OCI-LY3 (cell line): ENCODE data around the gene DIP2C.

Experiments used
- H2AFZ ChIP-seq: fragments of 200-600, 300-600 bp; shearing (Covaris generic); 2 replicates; pipeline ENCODE4 v1.6.0; 2014; ENCODE audit warnings: antibody characterized with exemption, low read depth, low read length
- H3K27ac ChIP-seq: fragments of 200-600, 300-600 bp; sonication (generic); 2 replicates; pipeline ENCODE4 v1.5.1; 2014; ENCODE audit warnings: mild to moderate bottlenecking, low read length, moderate library complexity, mixed read lengths
- H3K27me3 ChIP-seq: fragments of 200-600, 300-600 bp; sonication (generic); 2 replicates; pipeline ENCODE4 v1.6.1; 2014; ENCODE audit warnings: low read depth, low read length, mixed read lengths
- H3K36me3 ChIP-seq: fragments of 200-600, 300-600 bp; sonication (generic); replicated peaks from 2 replicates; pipeline ENCODE3; 2014; ENCODE audit warnings: low read depth, low read length, mixed read lengths
- H3K4me1 ChIP-seq: fragments of 300-600, 200-600 bp; sonication (generic); 2 replicates; pipeline ENCODE4 v1.6.1; 2014; ENCODE audit warnings: low read length, mixed read lengths
- H3K4me2 ChIP-seq: fragments of 200-600, 300-600 bp; sonication (generic); 2 replicates; pipeline ENCODE4 v1.6.1; 2014; ENCODE audit warnings: low read length, mixed read lengths
- H3K4me3 ChIP-seq: fragments of 300-600, 200-600 bp; sonication (generic); 2 replicates; pipeline ENCODE4 v1.5.1; 2014; ENCODE audit warnings: antibody characterized with exemption, mild to moderate bottlenecking, low read length, moderate library complexity
- H3K79me2 ChIP-seq: fragments of 300-600, 200-600 bp; shearing (Covaris generic); 2 replicates; pipeline ENCODE4 v1.6.1; 2014; ENCODE audit warnings: mild to moderate bottlenecking, low read length, mixed read lengths
- H3K9ac ChIP-seq: fragments of 300-600, 200-600 bp; shearing (Covaris generic); 2 replicates; pipeline ENCODE4 v1.6.0; 2014; ENCODE audit warnings: mild to moderate bottlenecking, low read length, moderate library complexity
- H3K9me3 ChIP-seq: fragments of 200-600, 300-600 bp; shearing (Covaris generic); 2 replicates; pipeline ENCODE4 v1.6.1; 2014; ENCODE audit warnings: low read length, mixed read lengths; ENCODE audit not compliant: insufficient read depth
- H4K20me1 ChIP-seq: fragments of 200-600, 300-600 bp; sonication (generic); 2 replicates; pipeline ENCODE4 v1.6.1; 2016; ENCODE audit warnings: low read length, mixed read lengths; ENCODE audit not compliant: insufficient read depth
- CTCF ChIP-seq: fragments of 200-600, 300-600 bp; sonication (generic); IDR thresholded peaks from 2 replicates; pipeline ENCODE4 v1.5.1; 2014; ENCODE audit warnings: antibody characterized with exemption, low read length, low read depth
- EZH2phosphoT487 ChIP-seq: fragments of 200-600 bp; shearing (Covaris generic); IDR thresholded peaks from 2 replicates; pipeline ENCODE4 v1.6.1; 2018; ENCODE audit warnings: antibody characterized with exemption, mixed run types, low read depth

The DIP2C gene

GRCh38 chr10:676178-676577 lies 13.3 kb downstream of the DIP2C start:
- Histone ChIP-seq H3K4me1 (no peaks in the 10 kb centered on the region; the same call in 1 of the 2 replicates), H3K9ac (no peak overlapping the region), H3K27me3 (peaks cover 2% of the 10 kb centered on the region; the same call in 1 of the 2 replicates), H3K9me3 (no peaks in the 10 kb centered on the region), H3K36me3 (no peaks in the 10 kb centered on the region), H3K27ac (no peak overlapping the region), H3K79me2 (no peaks in the 10 kb centered on the region), H4K20me1 (no peaks in the 10 kb centered on the region), H3K4me2 (no peak overlapping the region), H2AFZ (no peak overlapping the region), H3K4me3 (no peak overlapping the region)
- no peak for TF ChIP-seq CTCF
- no peak for TF ChIP-seq EZH2phosphoT487

GRCh38 chr10:675532-675931 lies 13.9 kb downstream of the DIP2C start:
- H3K36me3 ChIP-seq: no peaks in the 10 kb centered on the region
- no peaks in the 10 kb centered on the region for H3K9me3 ChIP-seq
- H3K27me3 ChIP-seq: peaks cover 2% of the 10 kb centered on the region; the same call in 1 of the 2 replicates
- TF ChIP-seq EZH2phosphoT487 (no peak), CTCF (no peak)
- no peak overlapping the region for H3K9ac ChIP-seq
- no peak overlapping the region for H3K27ac ChIP-seq
- H2AFZ ChIP-seq: no peak overlapping the region
- no peaks in the 10 kb centered on the region for H4K20me1 ChIP-seq
- no peak overlapping the region for H3K4me3 ChIP-seq
- H3K79me2 ChIP-seq: no peaks in the 10 kb centered on the region
- no peaks in the 10 kb centered on the region; the same call in 1 of the 2 replicates for H3K4me1 ChIP-seq
- H3K4me2 ChIP-seq: no peak overlapping the region

DNA sequence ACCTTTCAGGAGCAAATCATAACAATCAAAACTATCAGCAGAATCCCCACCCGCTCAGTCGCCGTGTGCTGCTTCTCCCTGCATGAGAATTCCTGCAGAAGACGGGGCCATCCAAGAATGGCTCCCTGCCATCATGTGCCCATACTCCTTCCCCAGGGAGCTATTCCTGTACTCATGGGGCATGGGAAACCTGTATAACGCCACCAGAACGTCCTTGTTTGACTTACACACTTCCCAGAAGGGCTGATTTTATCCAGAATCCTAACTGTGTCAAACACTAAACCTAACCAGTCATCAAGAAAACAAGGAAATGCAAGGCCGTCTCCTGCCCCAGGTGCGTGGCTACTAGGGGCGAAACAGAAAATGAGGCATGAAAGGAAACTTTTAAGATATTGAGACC lies 16.0 kb downstream of the DIP2C start:
- no peaks in the 10 kb centered on the region for H4K20me1 ChIP-seq
- H3K4me1 ChIP-seq: no peaks in the 10 kb centered on the region; the same call in 1 of the 2 replicates
- no peak overlapping the region for H3K4me3 ChIP-seq
- no peak overlapping the region for H3K4me2 ChIP-seq
- H3K79me2 ChIP-seq: no peaks in the 10 kb centered on the region
- no peaks in the 10 kb centered on the region for H3K9me3 ChIP-seq
- H3K27ac ChIP-seq: no peak overlapping the region
- H3K9ac ChIP-seq: no peak overlapping the region
- H3K36me3 ChIP-seq: no peaks in the 10 kb centered on the region
- H3K27me3 ChIP-seq: peaks cover 2% of the 10 kb centered on the region; the same call in 1 of the 2 replicates
- TF ChIP-seq CTCF: no peak
- no peak for TF ChIP-seq EZH2phosphoT487
- H2AFZ ChIP-seq: no peak overlapping the region

- no peak overlapping the region for H3K4me3 ChIP-seq
- peaks cover 2% of the 10 kb centered on the region; the same call in 1 of the 2 replicates for H3K27me3 ChIP-seq
- no peaks in the 10 kb centered on the region for H3K36me3 ChIP-seq
- H3K4me1 ChIP-seq: no peaks in the 10 kb centered on the region; the same call in 1 of the 2 replicates
- H3K9me3 ChIP-seq: no peaks in the 10 kb centered on the region; the same call in 1 of the 2 replicates
- no peak overlapping the region for H3K9ac ChIP-seq
- no peak overlapping the region for H3K4me2 ChIP-seq
- no peak overlapping the region for H3K27ac ChIP-seq
- H3K79me2 ChIP-seq: no peaks in the 10 kb centered on the region
- TF ChIP-seq EZH2phosphoT487 (no peak), CTCF (no peak)
- no peaks in the 10 kb centered on the region for H4K20me1 ChIP-seq
- H2AFZ ChIP-seq: no peak overlapping the region
Observed at GRCh38 chr10:672992-673391, 16.5 kb downstream of the DIP2C start.
